HG03280 (cell line): Measurements from ENCODE around the gene OR9A4.
"Not testable (repeated sequence)": the region's sequence is repeated elsewhere in the genome, so short reads cannot be mapped to it uniquely, and the experiment has no call there.

Experiments
- ATAC-seq: cut with Tn5 transposase; IDR thresholded peaks from one replicate; pipeline ENCODE4 v1.9.1; 2021; ENCODE audit warnings: mild to moderate bottlenecking, moderate library complexity; ENCODE audit not compliant: unreplicated experiment

The OR9A4 gene, protein sequence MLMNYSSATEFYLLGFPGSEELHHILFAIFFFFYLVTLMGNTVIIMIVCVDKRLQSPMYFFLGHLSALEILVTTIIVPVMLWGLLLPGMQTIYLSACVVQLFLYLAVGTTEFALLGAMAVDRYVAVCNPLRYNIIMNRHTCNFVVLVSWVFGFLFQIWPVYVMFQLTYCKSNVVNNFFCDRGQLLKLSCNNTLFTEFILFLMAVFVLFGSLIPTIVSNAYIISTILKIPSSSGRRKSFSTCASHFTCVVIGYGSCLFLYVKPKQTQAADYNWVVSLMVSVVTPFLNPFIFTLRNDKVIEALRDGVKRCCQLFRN

DNA sequence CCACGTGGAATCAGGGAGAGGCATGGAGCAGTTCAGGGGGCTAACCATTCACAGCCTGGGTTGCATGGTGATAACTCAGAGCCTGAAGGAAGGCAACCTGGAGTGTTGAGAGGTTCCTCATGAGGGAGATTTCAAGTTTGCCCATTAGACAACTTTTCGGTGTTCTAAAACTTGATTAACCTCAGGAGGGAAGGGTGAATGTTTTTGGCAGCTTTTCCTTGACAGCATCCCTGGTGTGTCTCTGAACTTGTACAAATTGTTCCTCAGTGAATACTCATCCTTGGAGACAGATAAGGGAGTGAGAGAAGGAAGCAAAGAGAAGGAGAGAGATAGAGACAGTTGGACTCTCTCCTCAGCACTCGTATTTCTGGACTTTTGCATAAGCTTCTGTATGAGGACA lies at the start of gene OR9A4:
OR9A4 (plus strand) TSS at position 301 of the 400 bp plus-strand sequence. CDS start 2,477 bp downstream, outside the sequence.
- no peak for ATAC-seq

DNA sequence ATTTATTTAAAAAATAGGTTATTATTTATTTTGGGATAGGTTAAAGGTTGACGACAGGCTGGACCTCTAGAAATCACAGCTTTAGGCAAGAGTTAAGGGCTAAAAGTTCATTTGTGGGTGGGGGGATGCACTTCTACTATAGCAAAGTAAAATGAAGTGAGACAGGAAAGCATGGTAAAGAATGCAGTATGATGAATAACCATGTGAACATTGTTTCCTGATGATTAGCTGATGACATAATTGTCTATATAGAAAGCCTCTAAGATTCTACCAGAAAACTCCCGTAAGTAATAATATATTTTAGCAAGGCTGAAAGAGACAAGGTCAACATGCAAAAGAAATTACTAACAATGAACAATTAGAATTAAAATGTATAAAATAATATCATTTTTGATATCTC lies 49.2 kb upstream of the OR9A4 start:
- no peak for ATAC-seq

DNA sequence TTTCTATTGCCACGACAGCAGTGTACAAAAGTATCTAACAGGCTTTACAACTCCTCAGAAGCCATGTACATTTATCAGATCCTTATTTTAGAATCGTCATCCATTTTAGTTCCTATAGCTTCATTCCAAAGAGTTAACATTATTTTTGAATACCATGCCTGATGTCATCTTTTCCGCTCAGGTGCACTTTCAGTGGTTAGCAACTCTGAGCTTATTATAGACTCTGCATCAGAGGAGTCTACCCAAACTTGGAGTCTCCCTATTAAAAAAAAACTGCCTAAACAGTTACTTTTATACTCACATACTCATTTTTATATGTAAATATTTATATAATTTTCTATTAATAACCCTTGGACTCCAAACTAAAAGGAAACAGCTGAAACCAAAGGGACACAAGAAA lies 43.3 kb upstream of the OR9A4 start:
- no peak for ATAC-seq

DNA sequence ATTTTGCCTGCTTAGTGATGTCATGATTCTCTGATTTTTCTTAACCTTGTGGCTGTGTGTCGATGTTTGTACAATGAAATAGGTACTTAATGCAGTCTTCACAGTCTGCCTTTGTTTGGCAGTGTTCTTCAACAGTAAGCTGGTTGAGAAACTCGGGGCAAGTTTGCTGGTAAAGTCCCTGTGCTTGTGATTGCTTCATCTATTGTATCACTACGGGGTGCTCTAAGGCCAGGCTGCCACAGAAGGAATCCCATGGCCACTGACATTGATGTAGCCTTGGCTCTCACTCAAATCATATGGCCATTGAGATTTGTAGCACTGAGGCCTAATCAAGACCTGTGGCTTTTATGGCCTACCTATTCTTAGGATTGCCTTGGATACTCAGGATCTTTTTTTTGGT lies 41.4 kb upstream of the OR9A4 start:
- no peak for ATAC-seq

DNA sequence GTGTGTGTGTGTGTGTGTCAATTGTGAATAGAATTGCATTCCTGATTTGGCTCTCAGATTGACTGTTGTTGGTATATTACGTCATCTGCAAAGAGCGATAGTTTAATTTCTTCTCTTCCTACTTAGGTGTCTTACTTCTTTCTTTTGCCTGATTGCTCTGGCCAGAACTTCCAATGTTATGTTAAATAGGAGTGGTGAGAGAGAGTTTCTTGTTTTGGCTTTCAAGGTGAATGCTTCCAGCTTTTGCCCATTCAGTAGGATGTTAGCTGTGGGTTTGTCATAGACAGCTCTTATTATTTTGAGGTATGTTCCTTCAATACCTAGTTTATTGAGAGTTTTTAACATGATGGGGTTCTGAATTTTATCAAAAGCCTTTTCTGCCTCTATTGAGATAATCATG lies 40.7 kb upstream of the OR9A4 start:
- ATAC-seq = no peak

DNA sequence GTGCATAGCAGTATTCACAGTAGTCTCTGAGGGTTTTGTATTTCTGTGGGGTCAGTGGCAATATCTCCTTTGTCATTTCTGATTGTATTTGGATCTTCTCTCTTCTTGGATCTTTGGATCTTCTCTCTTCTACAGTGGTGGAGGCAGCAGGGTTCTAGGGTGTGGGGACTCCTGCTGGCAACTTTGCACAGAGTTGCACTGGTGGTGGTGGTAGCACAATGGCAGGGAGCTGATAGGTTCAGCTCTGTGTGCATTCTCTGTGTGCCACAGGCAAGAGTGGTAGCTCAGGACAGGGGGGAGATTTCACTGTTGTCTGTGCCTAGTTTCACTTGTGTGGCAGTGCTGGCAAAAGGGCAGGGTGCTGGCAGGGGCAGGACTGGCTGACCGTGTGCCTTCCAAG lies 39.8 kb upstream of the OR9A4 start:
- ATAC-seq = no peak

DNA sequence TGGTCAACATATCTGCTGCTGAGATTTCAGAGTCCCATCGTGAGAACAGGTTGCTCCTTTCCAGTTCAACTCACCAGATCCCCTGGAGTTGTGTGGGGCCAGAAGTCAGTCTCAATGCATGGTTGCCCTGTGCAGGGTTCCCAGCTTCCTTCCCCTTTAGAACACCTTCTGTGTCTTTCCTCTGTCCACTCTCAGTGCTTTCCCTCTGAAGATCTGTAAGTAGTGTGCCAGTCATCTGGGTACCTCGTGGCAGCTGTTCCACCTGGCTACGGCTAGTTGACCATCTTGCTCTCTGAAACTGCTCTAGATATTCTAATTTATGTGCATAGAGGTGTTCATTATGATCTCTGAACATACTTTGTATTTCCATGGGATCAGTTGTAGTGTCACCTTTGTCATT lies 38.8 kb upstream of the OR9A4 start:
- ATAC-seq = no peak

DNA sequence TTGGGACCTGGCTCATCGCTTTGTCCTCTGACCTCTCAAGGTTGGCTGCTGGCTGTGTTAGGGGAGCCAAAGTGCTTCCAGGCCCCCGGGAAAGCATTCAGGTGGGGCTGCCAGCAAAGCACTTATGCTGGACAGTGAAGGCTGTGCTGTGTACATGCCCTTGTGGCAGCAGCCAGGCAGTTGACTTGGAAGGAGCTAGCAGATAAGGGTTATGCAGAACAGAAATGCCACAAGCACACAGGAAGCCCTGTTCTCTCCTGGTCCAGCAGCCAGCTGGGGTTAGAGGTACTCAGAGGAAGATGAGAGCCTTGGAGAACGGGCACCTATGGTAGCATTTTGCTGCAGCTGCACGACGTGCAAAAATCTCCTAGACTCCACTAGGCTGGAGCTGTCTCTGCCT lies 35.2 kb upstream of the OR9A4 start:
- ATAC-seq = no peak

DNA sequence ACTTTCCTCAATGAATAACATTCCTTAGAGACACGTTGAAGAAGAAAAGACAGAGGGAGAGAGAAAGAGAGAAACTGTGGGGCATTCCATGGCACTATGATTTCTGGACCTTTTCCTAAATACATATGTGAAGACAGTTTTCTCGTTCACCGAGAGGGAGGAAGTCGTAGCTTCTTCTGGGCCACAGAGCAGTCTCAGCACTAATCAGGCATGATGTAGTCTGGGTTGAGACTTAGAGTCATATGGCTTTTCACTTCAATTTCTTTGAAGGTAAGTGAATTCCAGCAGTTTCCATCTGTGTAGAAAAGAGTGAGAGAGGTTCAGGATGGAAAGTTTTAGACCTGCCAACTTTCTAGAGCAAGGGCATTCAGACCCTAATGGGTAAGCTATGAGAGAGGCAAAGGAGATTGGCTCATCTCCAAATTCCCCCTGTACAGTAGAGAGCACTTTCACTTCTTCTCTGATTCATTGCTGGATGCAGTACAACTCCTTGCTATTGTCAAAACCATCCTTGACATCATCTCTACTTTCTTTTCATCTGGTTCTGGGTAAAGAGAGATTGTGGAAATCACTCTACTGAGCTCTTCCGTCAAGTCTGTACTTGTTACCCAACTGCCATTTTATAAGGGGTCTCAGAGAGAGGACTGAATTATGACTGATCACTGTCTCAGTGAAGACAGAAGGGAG lies 31.5 kb upstream of the OR9A4 start:
- ATAC-seq = no peak

DNA sequence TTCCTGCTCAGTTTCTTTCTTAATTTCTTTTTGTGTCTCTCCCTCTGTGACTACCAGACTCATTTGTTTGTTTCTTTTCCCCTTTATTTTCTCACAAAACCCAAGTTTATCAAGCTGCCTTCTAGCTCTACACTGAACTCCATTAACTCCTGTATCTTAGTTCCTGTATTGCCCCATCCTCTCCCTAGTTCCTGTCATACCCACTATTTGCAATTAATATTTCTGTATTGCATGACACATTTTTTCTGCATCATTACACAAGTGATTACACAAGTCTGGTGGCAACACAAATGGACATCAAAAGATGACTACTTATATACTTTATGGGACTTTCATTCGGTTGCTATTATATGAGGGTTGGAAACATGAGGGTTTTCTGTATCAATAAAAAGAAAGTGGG lies 26.9 kb upstream of the OR9A4 start:
- no peak for ATAC-seq

DNA sequence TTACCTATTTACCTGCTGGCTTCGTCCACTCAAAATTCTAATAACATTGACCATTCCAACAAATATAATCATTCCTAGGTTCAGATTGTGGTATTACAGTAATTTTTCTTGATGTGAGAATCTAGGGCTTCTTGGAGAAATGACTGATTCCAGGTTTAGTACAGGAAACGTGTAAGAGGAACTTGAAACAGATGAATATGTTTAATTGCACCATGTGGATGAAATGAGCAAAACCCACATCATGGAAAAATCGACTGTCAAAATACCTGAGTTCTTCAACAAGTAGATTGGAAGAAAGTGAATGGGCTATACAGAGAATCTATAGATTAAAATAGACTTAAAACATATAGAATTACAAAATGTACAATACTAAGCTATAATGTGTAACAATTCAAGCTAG lies 24.9 kb upstream of the OR9A4 start:
- ATAC-seq = no peak

DNA sequence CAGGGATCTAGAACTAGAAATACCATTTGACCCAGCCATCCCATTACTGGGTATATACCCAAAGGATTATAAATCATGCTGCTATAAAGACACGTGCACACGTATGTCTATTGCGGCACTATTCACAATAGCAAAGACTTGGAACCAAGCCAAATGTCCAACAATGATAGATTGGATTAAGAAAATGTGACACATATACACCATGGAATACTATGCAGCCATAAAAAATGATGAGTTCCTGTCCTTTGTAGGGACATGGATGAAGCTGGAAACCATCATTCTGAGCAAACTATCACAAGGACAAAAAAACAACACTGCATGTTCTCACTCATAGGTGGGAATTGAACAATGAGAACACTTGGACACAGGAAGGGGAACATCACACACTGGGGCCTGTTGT lies 16.8 kb upstream of the OR9A4 start:
- ATAC-seq = not testable (repeated sequence)

DNA sequence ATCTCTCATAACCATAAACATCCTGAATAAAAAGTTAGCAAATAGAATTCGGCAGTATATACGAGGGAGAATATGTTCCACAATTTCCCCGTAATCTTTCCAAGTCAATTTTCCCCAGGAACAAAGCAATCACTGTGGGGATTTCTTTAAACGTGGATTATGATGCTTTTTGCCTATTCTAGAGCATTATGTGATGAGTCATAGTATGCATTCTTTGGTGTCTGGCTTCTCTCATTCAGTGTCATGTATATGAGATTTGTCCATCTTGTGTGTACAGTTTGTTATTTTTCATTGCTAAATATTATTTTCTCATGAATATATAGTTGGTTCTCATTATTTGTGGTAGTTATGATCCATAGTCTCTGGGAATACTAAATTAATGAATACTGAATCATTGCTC lies 9.9 kb upstream of the OR9A4 start:
- ATAC-seq = no peak

DNA sequence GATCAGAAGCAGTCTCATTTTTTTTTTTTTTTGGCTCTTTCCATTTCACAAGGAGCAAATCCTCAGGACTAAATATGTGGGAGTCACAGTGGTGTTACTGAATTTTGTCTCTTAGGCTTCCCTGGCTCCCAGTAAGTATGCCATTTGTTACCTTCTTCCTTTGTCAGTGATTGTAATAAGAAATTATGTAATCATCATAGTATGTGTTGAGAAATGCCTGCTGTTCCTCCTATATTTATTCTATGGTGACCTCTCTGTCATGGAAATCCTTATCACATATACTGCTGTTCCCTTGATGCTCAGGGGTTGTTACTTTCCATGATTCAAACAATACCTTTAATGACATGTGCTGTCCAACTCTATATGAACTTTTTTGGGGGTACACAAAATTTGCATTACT lies 4.8 kb upstream of the OR9A4 start:
- ATAC-seq = no peak

DNA sequence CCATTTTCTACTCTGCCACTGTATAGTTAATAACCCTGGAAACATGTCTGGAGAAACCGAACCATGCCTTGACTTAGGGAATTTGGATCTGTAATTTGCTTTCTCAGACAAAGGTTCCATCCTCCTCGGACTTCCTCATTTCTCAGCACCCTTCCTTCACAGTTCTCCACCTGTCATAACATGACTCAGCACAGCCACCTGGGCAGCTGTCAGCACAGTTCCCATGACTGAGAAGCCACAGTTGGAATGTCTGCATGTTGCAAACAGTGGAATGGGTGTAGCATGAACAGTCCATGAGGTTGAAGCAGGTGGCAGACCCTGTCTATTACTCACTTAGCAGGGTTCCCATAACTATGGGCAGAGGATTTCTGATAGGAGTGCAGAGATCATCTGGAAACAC lies 634 bp upstream of the OR9A4 start:
- ATAC-seq = no peak

DNA sequence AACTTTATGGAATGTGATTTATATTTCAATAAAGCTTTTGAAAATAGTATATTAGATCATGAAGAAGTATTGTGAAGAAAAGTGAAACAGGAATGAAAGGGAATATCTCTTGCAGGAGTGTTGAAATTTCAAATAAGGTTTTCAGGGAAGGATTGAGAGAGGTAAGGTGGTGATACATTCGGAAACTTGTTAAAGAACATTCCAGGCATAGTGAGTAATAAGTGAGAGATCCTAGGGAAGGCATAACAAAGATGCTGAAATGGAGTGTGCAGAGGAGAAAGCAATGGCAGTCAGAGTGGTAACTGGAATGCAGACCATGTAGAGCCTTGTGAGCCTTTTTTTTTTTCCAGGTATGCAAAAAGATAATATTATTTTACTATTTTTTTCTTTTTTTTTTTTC lies 4.1 kb downstream of the OR9A4 start:
- no peak for ATAC-seq

DNA sequence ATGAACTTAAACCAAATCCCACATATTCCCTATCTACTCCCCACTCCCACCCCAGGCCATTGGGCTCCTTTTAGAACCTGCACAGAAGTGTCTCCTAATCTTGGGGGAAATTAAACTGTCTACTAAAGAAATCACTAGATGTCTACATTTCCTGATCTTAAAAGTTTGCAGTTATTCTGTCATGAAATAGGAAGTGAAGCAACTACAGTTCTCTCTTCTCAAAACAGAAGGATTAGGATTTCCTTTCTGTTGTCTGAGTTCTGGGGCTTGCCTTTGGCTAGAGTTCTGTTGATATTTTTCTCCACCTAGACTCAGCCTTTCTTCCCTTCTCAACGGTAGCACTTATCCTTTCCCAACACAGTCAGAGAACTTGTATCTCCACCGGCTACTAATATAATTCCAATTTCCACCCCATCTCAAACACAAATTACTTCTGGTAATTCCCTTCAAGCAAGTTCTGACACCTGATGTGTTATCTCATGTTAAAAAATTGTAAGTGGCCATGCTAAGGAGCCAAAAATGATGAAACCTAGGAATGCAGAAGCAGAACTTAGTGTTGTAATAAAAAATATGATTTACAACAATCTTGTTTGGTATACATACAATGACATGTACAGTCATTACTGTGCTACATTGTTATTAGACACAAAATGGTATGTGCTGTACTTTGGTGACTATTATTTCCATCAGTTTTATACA lies 12.1 kb downstream of the OR9A4 start:
- no peak for ATAC-seq

DNA sequence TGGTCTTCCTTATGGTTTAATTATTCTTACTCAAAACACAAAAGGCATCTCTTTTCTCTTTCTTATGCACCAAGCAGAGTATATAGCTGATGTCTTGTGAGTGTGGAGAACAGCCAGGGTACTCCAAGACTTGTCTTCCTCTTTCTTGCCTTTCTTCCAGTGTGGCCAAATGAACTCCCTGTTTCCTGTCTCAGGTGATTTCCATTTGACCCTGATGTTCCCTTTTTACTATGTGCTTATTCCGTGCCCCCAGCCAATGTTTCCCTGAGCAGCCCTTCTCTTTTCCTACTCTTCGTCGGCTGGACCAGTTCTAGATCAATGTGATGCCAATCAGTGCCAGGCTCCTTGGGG lies 12.6 kb downstream of the OR9A4 start:
- ATAC-seq = no peak

DNA sequence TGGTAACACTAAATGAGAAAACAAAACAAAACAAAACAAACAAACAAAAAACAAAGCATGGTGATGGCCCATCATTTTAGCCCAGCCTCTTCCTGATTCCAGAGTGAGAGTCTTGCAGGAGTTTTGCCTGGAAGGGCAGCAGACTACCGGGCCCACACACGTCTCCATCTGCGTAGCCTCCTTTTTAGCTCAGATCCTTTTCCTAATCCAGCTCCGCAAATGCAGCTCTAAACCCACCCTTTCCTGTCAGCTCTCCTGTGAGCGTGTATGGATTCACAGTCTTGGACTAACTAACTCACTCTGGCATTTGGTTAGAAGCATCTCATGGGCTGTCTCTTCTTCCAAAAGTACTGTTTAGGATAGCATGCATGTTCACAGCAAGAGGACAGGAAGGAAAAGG lies 14.0 kb downstream of the OR9A4 start:
- ATAC-seq = no peak

DNA sequence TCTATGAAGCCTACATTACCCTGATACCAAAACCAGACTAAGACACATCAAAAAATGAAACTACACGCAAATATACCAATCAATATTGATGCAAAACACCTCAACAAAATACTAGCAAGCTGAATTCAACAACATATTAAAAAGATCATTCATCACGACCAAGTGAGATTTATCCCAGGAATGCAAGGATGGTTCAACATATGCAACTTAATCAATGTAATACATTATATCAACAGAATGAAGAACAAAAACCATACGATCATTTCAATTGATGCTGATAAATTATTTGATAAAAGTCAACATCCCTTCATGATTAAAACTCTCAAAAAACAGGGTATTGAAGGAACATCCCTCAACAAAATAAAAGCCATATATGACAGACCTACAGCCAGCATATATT lies 24.9 kb downstream of the OR9A4 start:
- ATAC-seq = no peak

DNA sequence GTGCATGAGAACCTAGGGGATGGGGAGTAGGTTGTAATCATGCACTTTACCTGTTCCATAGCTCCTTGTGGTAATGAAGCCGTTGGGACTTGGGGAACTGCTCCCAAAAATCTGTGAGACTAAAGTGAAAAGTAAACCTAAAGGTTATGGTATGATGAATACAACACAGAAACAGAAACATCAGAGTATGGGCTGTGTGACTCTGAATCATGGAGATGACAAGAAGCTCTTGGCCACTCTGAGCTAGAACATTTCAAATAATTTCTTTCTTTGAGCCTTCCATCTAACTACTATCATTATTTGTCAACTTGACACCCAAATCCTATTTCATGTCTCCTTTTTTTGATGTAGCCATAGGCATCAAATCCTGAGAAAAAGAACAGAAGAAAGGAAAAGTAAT lies 27.6 kb downstream of the OR9A4 start:
- no peak for ATAC-seq

DNA sequence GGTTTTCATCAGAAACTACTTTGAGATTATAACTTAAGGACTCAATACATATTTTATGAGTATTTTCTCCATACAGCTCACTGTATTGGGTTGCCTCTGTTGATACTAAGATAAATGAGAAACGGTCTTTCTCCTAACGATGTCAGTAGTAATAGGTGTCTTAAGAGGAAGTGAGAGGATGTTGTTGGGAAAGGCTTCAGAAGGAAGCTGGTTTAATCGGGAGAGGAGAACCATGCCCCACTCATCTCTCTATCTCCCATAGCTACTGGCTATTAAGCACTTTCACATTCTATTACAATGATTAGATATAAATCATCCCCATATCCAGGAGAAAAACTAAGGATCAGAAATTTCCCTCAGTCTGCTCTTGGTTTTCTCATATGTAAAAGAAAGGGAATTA lies 28.6 kb downstream of the OR9A4 start:
- ATAC-seq = no peak
